Activated naive CD4-positive, alpha-beta T cell treated with anti-CD3 and anti-CD28 coated beads, Interleukin-2, amount 10 ng/mL, durations not matched to agents 7 days and 5 days (primary cell): ENCODE results near the gene NOX5.

Source experiments
- CTCF ChIA-PET: fragments of 350-600 bp; sonication (Branson Sonifier 250); formaldehyde crosslinking; loops from one replicate; lab custom pipeline; 2021; ENCODE audit warnings: antibody characterized with exemption; lab: Charles Lee
- DNase-seq: peaks from one replicate; pipeline ENCODE4 v3.0.0-alpha.2; 2020
- H3K27ac Mint-ChIP-seq: one replicate; pipeline ENCODE4 v1.8.0; 2021; ENCODE audit warnings: mild to moderate bottlenecking, moderate library complexity, mixed read lengths
- H3K27me3 Mint-ChIP-seq: one replicate; pipeline ENCODE4 v1.8.0; 2021; ENCODE audit warnings: mild to moderate bottlenecking, mixed read lengths
- H3K36me3 Mint-ChIP-seq: one replicate; pipeline ENCODE4 v1.8.0; 2021; ENCODE audit warnings: mixed read lengths
- H3K4me1 Mint-ChIP-seq: one replicate; pipeline ENCODE4 v1.8.0; 2021; ENCODE audit warnings: mixed read lengths
- H3K4me3 Mint-ChIP-seq: one replicate; pipeline ENCODE4 v1.8.0; 2021; ENCODE audit warnings: mild to moderate bottlenecking, moderate library complexity, mixed read lengths
- H3K9me3 Mint-ChIP-seq: one replicate; pipeline ENCODE4 v1.8.0; 2021; ENCODE audit warnings: mixed read lengths

The NOX5 gene

DNA sequence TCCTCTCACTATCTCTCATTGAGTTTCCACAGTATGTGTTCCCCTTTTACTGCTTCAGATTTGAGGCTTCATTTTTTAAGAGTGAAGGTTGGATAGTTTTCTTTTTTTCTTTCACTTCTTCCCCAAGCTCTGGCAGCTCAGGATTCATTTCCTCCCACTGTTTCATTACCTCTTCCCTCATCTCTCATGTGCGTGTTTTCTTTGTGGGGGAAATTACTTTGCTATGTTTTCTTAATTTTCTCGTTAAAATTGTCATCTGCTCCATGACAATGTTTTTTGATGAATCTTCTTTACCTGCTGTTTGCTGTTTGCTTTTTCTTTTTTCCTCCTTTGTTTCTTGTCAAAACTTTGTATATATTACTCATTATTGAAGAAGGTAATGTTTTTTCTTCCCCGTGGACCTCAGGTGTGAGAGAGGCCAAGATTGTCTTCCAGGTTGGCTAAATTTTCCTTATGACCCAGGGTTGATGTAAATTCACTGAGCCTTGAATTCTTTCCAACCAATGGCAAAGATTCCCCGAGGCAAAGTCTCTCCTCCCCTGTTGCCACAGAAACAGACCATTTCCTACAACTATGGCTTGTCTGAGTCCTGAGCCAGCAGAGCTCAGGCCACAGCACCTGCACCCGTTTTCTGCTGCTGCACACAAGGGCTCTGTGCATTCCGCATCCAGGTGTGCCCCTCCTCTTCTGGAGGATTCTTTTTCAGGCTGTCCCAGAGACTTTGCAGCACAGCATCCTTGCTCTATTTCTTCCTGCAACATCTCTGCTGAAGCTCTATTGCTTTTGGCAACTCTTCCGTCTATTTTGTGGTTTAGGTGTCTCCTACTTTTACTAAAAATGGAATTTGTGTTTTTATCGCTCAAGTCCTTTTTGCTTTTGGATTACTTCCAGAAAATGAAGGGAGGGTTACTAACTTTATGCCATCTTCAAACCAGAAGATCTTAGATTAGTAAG, 66.1 kb downstream of the NOX5 start:
- Mint-ChIP-seq H3K4me3 (no peak overlapping the region), H3K36me3 (no peaks in the 10 kb centered on the region), H3K27ac (no peak overlapping the region), H3K9me3 (no peaks in the 10 kb centered on the region), H3K27me3 (peaks cover 57% of the 10 kb centered on the region), H3K4me1 (no peaks in the 10 kb centered on the region)
- CTCF ChIA-PET: no interaction called here
- DNase-seq: no peak

DNA sequence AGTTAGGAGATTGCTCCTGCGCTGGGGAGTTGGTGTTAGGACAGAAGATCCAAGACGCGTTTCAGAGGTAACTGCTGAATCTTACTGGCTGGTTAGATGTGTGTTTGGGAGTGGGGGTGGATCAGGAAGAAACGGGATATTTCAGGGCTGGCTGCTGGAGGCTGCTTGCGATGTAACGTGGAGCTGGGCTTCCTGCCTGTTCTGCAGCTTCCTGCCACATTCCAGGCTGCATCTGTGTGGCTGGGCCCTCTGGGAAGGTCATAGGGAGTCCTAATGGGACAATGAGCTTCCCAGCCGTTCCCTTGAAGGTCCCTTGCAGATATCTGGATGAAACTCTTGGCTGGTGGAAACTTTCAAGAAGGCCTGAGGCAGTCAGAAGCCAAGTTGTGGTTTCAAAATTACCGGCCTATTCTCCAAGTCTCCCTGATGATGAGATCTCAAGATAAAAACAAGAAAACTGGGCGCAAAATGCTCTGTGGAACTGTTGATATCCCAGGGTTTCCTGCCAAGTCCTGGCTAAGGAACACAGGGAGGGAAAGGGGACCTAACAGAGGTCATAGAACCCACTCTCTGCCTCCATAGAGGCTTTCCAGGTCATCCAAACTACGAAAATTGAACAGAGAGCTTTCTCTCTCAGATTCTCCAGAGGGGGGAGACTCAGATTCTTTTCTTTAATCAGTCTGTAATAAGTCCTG, 67.0 kb downstream of the NOX5 start:
- no peak for DNase-seq
- no peaks in the 10 kb centered on the region for H3K36me3 Mint-ChIP-seq
- H3K4me1 Mint-ChIP-seq: no peaks in the 10 kb centered on the region
- H3K27ac Mint-ChIP-seq: no peak overlapping the region
- CTCF ChIA-PET: no interaction called here
- peaks cover 51% of the 10 kb centered on the region for H3K27me3 Mint-ChIP-seq
- H3K9me3 Mint-ChIP-seq: no peaks in the 10 kb centered on the region
- H3K4me3 Mint-ChIP-seq: no peak overlapping the region

- Mint-ChIP-seq H3K9me3 (no peaks in the 10 kb centered on the region), H3K4me3 (no peak overlapping the region), H3K4me1 (no peaks in the 10 kb centered on the region), H3K36me3 (no peaks in the 10 kb centered on the region), H3K27me3 (peaks cover 55% of the 10 kb centered on the region), H3K27ac (no peak overlapping the region)
- CTCF ChIA-PET: no interaction called here
- no peak for DNase-seq
These were observed 67.6 kb downstream of the NOX5 start for GRCh38 chr15:69082021-69082502.

DNA sequence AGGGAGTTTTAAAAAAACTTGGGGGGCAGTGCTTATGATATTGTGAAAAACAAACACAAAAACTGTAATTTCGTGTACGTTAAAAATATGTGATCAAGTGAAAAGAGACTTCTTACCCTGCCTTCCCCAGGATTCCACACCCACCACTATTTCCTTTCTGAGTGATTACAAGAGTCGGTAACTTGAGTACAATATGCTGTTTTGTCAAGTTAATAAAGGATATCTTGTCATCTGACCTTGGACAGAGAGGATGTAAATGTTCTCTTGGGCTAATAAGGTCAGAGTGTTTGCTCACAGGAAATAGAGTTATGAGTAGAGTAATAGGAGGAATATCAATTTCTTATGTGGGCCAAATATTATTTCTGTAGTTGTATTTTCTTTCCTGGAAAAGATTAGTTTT, 68.1 kb downstream of the NOX5 start:
- H3K4me1 Mint-ChIP-seq: no peaks in the 10 kb centered on the region
- H3K9me3 Mint-ChIP-seq: no peaks in the 10 kb centered on the region
- CTCF ChIA-PET: no interaction called here
- no peaks in the 10 kb centered on the region for H3K36me3 Mint-ChIP-seq
- no peak overlapping the region for H3K27ac Mint-ChIP-seq
- DNase-seq: no peak
- peaks cover 60% of the 10 kb centered on the region for H3K27me3 Mint-ChIP-seq
- H3K4me3 Mint-ChIP-seq: no peak overlapping the region

DNA sequence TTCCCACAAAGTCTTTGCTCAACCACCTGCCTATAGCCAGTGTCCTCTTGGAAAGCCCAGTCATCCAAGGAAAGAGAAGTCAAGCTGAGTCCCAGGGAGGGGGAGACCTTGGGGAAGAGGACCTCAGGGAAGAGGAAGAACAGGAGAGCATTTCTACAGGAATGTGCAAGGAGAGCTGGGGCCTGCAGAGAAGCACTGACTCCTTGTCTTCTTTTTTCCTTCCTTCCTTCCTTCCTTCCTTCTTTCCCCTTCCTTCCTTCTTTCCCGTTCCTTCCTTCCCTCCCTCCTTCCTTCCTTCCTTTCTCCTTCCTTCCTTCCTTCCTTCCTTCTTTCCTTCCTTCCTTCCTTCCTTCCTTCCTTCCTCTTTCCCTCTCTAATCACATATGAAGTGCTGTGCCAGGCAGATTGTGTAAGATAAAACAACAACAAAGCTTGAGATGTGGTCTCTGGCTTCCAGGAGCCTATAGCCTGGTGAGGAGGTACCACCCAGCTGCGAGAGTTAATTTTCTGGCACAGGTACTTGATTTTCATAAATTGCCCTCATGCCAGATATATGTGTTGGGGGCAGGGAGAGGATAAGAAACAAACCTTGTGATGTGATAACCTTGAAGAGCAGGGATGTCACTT, 70.0 kb downstream of the NOX5 start:
- Mint-ChIP-seq H3K9me3 (no peaks in the 10 kb centered on the region), H3K36me3 (no peaks in the 10 kb centered on the region), H3K27me3 (peaks cover 60% of the 10 kb centered on the region), H3K4me1 (no peaks in the 10 kb centered on the region), H3K27ac (no peak overlapping the region), H3K4me3 (no peak overlapping the region)
- CTCF ChIA-PET: no interaction called here
- no peak for DNase-seq

GRCh38 chr15:69085325-69086081, 71.0 kb downstream of the NOX5 start:
- H3K4me3 Mint-ChIP-seq: no peak overlapping the region
- H3K4me1 Mint-ChIP-seq: no peaks in the 10 kb centered on the region
- H3K9me3 Mint-ChIP-seq: no peaks in the 10 kb centered on the region
- H3K27ac Mint-ChIP-seq: no peak overlapping the region
- peaks cover 61% of the 10 kb centered on the region for H3K27me3 Mint-ChIP-seq
- CTCF ChIA-PET: no interaction called here
- no peak for DNase-seq
- no peaks in the 10 kb centered on the region for H3K36me3 Mint-ChIP-seq

- Mint-ChIP-seq H3K36me3 (no peaks in the 10 kb centered on the region), H3K4me3 (no peak overlapping the region), H3K9me3 (no peaks in the 10 kb centered on the region), H3K27ac (no peak overlapping the region), H3K27me3 (peaks cover 54% of the 10 kb centered on the region), H3K4me1 (no peaks in the 10 kb centered on the region)
- DNase-seq: no peak
- CTCF ChIA-PET: no interaction called here
These were observed 72.1 kb downstream of the NOX5 start for GRCh38 chr15:69086427-69087204.

GRCh38 chr15:69087366-69087976, 73.0 kb downstream of the NOX5 start:
- Mint-ChIP-seq H3K9me3 (no peaks in the 10 kb centered on the region), H3K4me3 (no peak overlapping the region), H3K27me3 (peaks cover 49% of the 10 kb centered on the region), H3K4me1 (no peaks in the 10 kb centered on the region), H3K27ac (no peak overlapping the region), H3K36me3 (no peaks in the 10 kb centered on the region)
- CTCF ChIA-PET: no interaction called here
- no peak for DNase-seq

DNA sequence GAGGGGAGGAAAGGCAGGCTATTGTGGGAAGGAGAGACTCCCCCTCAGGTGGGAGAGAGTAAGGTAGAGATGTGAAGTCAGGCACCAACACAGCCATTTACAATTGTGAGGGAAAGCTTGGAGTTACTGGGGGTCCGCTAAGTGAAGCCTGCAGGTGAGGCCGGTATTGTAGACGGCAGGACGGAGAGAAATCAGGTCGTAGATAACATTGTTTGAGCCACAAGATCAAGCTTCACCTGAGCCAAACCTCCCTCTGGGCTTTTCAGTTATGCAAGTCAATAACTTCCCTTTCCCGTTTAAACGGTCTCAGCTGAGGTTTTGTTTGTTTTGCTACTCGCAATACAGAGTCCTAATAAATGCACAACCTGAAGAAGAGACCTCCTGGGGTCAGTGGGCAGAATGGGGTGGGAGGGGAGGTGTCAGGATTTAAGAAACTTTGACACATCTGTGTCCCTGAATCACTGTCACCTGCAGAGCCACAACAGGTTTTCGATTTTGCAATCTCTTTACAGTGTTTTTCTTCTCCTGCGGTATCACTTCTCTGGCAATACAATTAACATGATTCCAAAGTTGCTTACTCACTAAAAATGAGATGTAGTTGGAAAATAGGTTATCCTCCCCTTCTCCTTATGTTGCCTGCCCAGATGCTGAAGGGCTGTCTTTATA, 73.9 kb downstream of the NOX5 start:
- H3K9me3 Mint-ChIP-seq: no peaks in the 10 kb centered on the region
- H3K27me3 Mint-ChIP-seq: peaks cover 44% of the 10 kb centered on the region
- H3K4me1 Mint-ChIP-seq: no peaks in the 10 kb centered on the region
- no peak for DNase-seq
- no peak overlapping the region for H3K27ac Mint-ChIP-seq
- H3K4me3 Mint-ChIP-seq: no peak overlapping the region
- H3K36me3 Mint-ChIP-seq: no peaks in the 10 kb centered on the region
- CTCF ChIA-PET: no interaction called here

GRCh38 chr15:69089258-69089657, 74.8 kb downstream of the NOX5 start:
- Mint-ChIP-seq H3K36me3 (no peaks in the 10 kb centered on the region), H3K9me3 (no peaks in the 10 kb centered on the region), H3K4me3 (no peak overlapping the region), H3K27me3 (peaks cover 41% of the 10 kb centered on the region), H3K4me1 (no peaks in the 10 kb centered on the region), H3K27ac (no peak overlapping the region)
- no peak for DNase-seq
- CTCF ChIA-PET: no interaction called here

- CTCF ChIA-PET: no interaction called here
- peaks cover 41% of the 10 kb centered on the region for H3K27me3 Mint-ChIP-seq
- H3K36me3 Mint-ChIP-seq: no peaks in the 10 kb centered on the region
- H3K4me1 Mint-ChIP-seq: no peaks in the 10 kb centered on the region
- no peak for DNase-seq
- H3K9me3 Mint-ChIP-seq: no peaks in the 10 kb centered on the region
- no peak overlapping the region for H3K4me3 Mint-ChIP-seq
- H3K27ac Mint-ChIP-seq: no peak overlapping the region
These were observed 75.9 kb downstream of the NOX5 start for GRCh38 chr15:69090197-69090948.

DNA sequence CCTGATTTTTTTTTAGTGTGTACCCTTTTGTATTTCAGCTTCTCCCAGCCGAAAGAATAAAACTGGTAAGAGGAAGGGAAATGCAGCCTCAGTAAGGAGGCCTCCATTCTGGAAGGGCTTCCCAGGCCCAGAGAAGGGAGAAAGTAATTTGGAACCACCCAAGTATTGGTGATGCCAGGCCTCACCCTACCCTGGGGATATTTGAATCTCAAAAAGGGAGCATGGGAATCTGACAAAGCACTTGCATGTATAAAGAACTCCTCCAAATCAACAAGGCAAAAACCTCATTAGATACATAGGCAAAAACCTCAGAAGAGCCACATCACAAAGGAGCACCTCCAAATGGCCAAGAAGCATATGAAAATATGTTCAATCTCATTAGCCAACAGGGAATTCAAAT, 77.2 kb downstream of the NOX5 start:
- CTCF ChIA-PET: no interaction called here
- Mint-ChIP-seq H3K27ac (no peak overlapping the region), H3K4me1 (no peaks in the 10 kb centered on the region), H3K36me3 (no peaks in the 10 kb centered on the region), H3K9me3 (no peaks in the 10 kb centered on the region), H3K4me3 (no peak overlapping the region), H3K27me3 (peaks cover 41% of the 10 kb centered on the region)
- DNase-seq: no peak
